Measurements from ENCODE around the gene IL21R. TPM values are rescaled to one million over a fixed set of nuclear protein-coding genes. Genes with fewer than 3 reads are reported as not detected.

Gene IL21R
- total and polyA plus RNA-seq, 10 of the 15 experiments (the other 5 are each of a cell fraction or from before 2014, with no cell fraction given) = 5.3 to 138 (median 82.5) TPM

GRCh38 chr16:27474041-27474440 is 72.1 kb downstream of the IL21R start:
- no TSS peak for BruUV-seq (replicated peaks)
- ChIA-PET CTCF (no interaction called here), RAD21 (ENCODE audit: unreplicated experiment) (no interaction called here), SMC1A (ENCODE audit: uncharacterized antibody, unreplicated experiment) (no interaction called here), POLR2A (no interaction called here)
- no peak overlapping the region for H2AFZ ChIP-seq (ENCODE audit: control insufficient read depth, low read depth, low read length)
- no peaks in the 10 kb centered on the region for H3K27me3 ChIP-seq (replicated peaks in 1 of 2; ENCODE audit: control insufficient read depth in 2 of 2, insufficient read depth in 2 of 2, low read length in 1 of 2)
- no peak for DNase-seq (ENCODE audit: low read depth, low spot score)
- no peaks in the 10 kb centered on the region for H3K79me2 ChIP-seq (ENCODE audit: control insufficient read depth, insufficient read depth, low read length)
- H3K36me3 ChIP-seq (ENCODE audit: control insufficient read depth in 2 of 2, insufficient read depth in 2 of 2, low read length in 1 of 2) = peaks cover 28% of the 10 kb centered on the region in 2 experiments
- in situ Hi-C loops (cut with MboI) = no loop called here
- no peak overlapping the region for H3K9ac ChIP-seq (ENCODE audit: control insufficient read depth, insufficient read depth, low read length)
- H3K4me1 ChIP-seq (ENCODE audit: control insufficient read depth, insufficient read depth, low read length) = no peaks in the 10 kb centered on the region
- no peaks in the 10 kb centered on the region for H4K20me1 ChIP-seq (ENCODE audit: control insufficient read depth, insufficient read depth)
- no peak overlapping the region for H3K4me2 ChIP-seq (ENCODE audit: control insufficient read depth, insufficient read depth)
- no peaks in the 10 kb centered on the region for H3K9me3 ChIP-seq (replicated peaks; ENCODE audit: control insufficient read depth, insufficient read depth, low read length)
- WGBS (ENCODE audit: insufficient coverage, insufficient replicate concordance, low lambda C conversion rate, missing lambda C conversion rate) = 97% methylated on average over 9 of the region's 9 CpGs
- no peak for ATAC-seq
- intact Hi-C loops (cut with micrococcal nuclease; ENCODE audit: unreplicated experiment) = no loop called here
- no peak overlapping the region for H3K27ac ChIP-seq (ENCODE audit: control insufficient read depth, insufficient read depth)
- no peak for FAIRE-seq
- H3K4me3 ChIP-seq = no peak overlapping the region
- TF ChIP-seq BRCA1 (IDR thresholded peaks at IDR 0.05; ENCODE audit: low read depth, low read length) (no peak), FOXK2 (IDR thresholded peaks at IDR 0.05) (no peak), ZBTB4 (CRISPR knock-in tag; IDR thresholded peaks at IDR 0.05) (no peak), ATF7 (IDR thresholded peaks at IDR 0.05; ENCODE audit: low read depth) (no peak)

- 95% methylated on average over 9 of the region's 9 CpGs for WGBS (ENCODE audit: insufficient coverage, insufficient replicate concordance, low lambda C conversion rate, missing lambda C conversion rate)
- H3K4me3 ChIP-seq = no peak overlapping the region
- no TSS peak for BruUV-seq (replicated peaks)
- intact Hi-C loops (cut with micrococcal nuclease; ENCODE audit: unreplicated experiment) = no loop called here
- no peaks in the 10 kb centered on the region for H3K4me1 ChIP-seq (ENCODE audit: control insufficient read depth, insufficient read depth, low read length)
- H3K4me2 ChIP-seq (ENCODE audit: control insufficient read depth, insufficient read depth) = no peak overlapping the region
- FAIRE-seq (no peak), ATAC-seq (no peak), DNase-seq (ENCODE audit: low read depth, low spot score) (no peak)
- ChIA-PET POLR2A (no interaction called here), RAD21 (ENCODE audit: unreplicated experiment) (no interaction called here), SMC1A (ENCODE audit: uncharacterized antibody, unreplicated experiment) (no interaction called here), CTCF (no interaction called here)
- no peak overlapping the region for H2AFZ ChIP-seq (ENCODE audit: control insufficient read depth, low read depth, low read length)
- no peak overlapping the region for H3K9ac ChIP-seq (ENCODE audit: control insufficient read depth, insufficient read depth, low read length)
- no peak overlapping the region for H3K27ac ChIP-seq (ENCODE audit: control insufficient read depth, insufficient read depth)
- H3K79me2 ChIP-seq (ENCODE audit: control insufficient read depth, insufficient read depth, low read length) = no peaks in the 10 kb centered on the region
- H4K20me1 ChIP-seq (ENCODE audit: control insufficient read depth, insufficient read depth) = no peaks in the 10 kb centered on the region
- in situ Hi-C loops (cut with MboI) = no loop called here
- no peaks in the 10 kb centered on the region for H3K27me3 ChIP-seq (replicated peaks in 1 of 2; ENCODE audit: control insufficient read depth in 2 of 2, insufficient read depth in 2 of 2, low read length in 1 of 2)
- H3K9me3 ChIP-seq (replicated peaks; ENCODE audit: control insufficient read depth, insufficient read depth, low read length) = no peaks in the 10 kb centered on the region
- H3K36me3 ChIP-seq (ENCODE audit: control insufficient read depth in 2 of 2, insufficient read depth in 2 of 2, low read length in 1 of 2) = peaks cover 21% of the 10 kb centered on the region in 2 experiments
- TF ChIP-seq STAT1 (conservative IDR thresholded peaks at IDR 0.05) (no peak), NFYB (IDR thresholded peaks at IDR 0.05; ENCODE audit: insufficient read depth, low read depth, low read length) (no peak), SP1 (IDR thresholded peaks at IDR 0.05; ENCODE audit: low read depth, low read length) (no peak), ATF2 (IDR thresholded peaks at IDR 0.05; ENCODE audit: low read length) (no peak), BACH1 (IDR thresholded peaks at IDR 0.05; ENCODE audit: borderline replicate concordance) (no peak), NFXL1 (IDR thresholded peaks at IDR 0.05; ENCODE audit: borderline replicate concordance) (no peak), IRF4 (IDR thresholded peaks at IDR 0.05; ENCODE audit: low read depth, low read length) (no peak), SUPT20H (IDR thresholded peaks at IDR 0.05; ENCODE audit: borderline replicate concordance, control insufficient read depth, low read depth, low read length) (no peak)
These were observed 72.9 kb downstream of the IL21R start for GRCh38 chr16:27474921-27475320.
